GM18868 (cell line): ENCODE measurements around the gene FOXF2.
"Not testable (repeated sequence)": the region's sequence is repeated elsewhere in the genome, so short reads cannot be mapped to it uniquely, and the experiment has no call there.

Experiments used
- ATAC-seq: cut with Tn5 transposase; IDR thresholded peaks from one replicate; pipeline ENCODE4 v1.9.1; 2021; ENCODE audit warnings: mild to moderate bottlenecking, moderate library complexity; ENCODE audit not compliant: unreplicated experiment

The FOXF2 gene

GRCh38 chr6:1389369-1390132, at the start of gene FOXF2:
Gene FOXF2 (plus strand): TSS chr6:1389576. CDS start chr6:1389948, 372 bp downstream.
- ATAC-seq, result no peak

GRCh38 chr6:1346101-1346500, 43.3 kb upstream of the FOXF2 start:
- ATAC-seq, result no peak

- ATAC-seq, result no peak
Observed at GRCh38 chr6:1346558-1347091, 42.8 kb upstream of the FOXF2 start.

- ATAC-seq, result no peak
Observed at GRCh38 chr6:1347161-1347560, 42.2 kb upstream of the FOXF2 start.

GRCh38 chr6:1348675-1349074, 40.7 kb upstream of the FOXF2 start:
- no peak for ATAC-seq

GRCh38 chr6:1349655-1350054, 39.7 kb upstream of the FOXF2 start:
- ATAC-seq, result no peak

GRCh38 chr6:1351381-1352008, 37.9 kb upstream of the FOXF2 start:
- ATAC-seq, result no peak

- not testable (repeated sequence) for ATAC-seq
Observed at GRCh38 chr6:1355068-1355467, 34.3 kb upstream of the FOXF2 start.

GRCh38 chr6:1361717-1362116, 27.7 kb upstream of the FOXF2 start:
- ATAC-seq, result not testable (repeated sequence)

GRCh38 chr6:1362643-1363042, 26.7 kb upstream of the FOXF2 start:
- ATAC-seq, result no peak

GRCh38 chr6:1363298-1363697, 26.1 kb upstream of the FOXF2 start:
- no peak for ATAC-seq

GRCh38 chr6:1363729-1364572, 25.4 kb upstream of the FOXF2 start:
- ATAC-seq, result no peak

GRCh38 chr6:1364791-1365190, 24.6 kb upstream of the FOXF2 start:
- no peak for ATAC-seq

- no peak for ATAC-seq
Observed at GRCh38 chr6:1365686-1366085, 23.7 kb upstream of the FOXF2 start.

- ATAC-seq, result no peak
Observed at GRCh38 chr6:1367771-1368170, 21.6 kb upstream of the FOXF2 start.

- no peak for ATAC-seq
Observed at GRCh38 chr6:1368940-1369339, 20.4 kb upstream of the FOXF2 start.

GRCh38 chr6:1369695-1370094, 19.7 kb upstream of the FOXF2 start:
- not testable (repeated sequence) for ATAC-seq

- ATAC-seq, result no peak
Observed at GRCh38 chr6:1371933-1372332, 17.4 kb upstream of the FOXF2 start.

- no peak for ATAC-seq
Observed at GRCh38 chr6:1372690-1373089, 16.7 kb upstream of the FOXF2 start.

- no peak for ATAC-seq
Observed at GRCh38 chr6:1376653-1377052, 12.7 kb upstream of the FOXF2 start.

- ATAC-seq, result no peak
Observed at GRCh38 chr6:1377526-1377925, 11.8 kb upstream of the FOXF2 start.
